HG03460 (cell line): ENCODE data around the gene CUBN.

Experiments used
- ATAC-seq: cut with Tn5 transposase; IDR thresholded peaks from one replicate; pipeline ENCODE4 v1.9.1; 2021; ENCODE audit not compliant: unreplicated experiment

The CUBN gene

GRCh38 chr10:16954280-16955030, 175.2 kb downstream of the CUBN start:
- ATAC-seq: no peak

GRCh38 chr10:16953270-16953669, 176.3 kb downstream of the CUBN start:
- no peak for ATAC-seq

- no peak for ATAC-seq
Observed at GRCh38 chr10:16952610-16953009, 177.0 kb downstream of the CUBN start.

- ATAC-seq: no peak
Observed at GRCh38 chr10:16952080-16952479, 177.5 kb downstream of the CUBN start.

GRCh38 chr10:16950656-16951601, 178.7 kb downstream of the CUBN start:
- no peak for ATAC-seq

GRCh38 chr10:16949816-16950215, 179.8 kb downstream of the CUBN start:
- ATAC-seq: no peak

- ATAC-seq: no peak
Observed at GRCh38 chr10:16948361-16948760, 181.2 kb downstream of the CUBN start.

- no peak for ATAC-seq
Observed at GRCh38 chr10:16947069-16947468, 182.5 kb downstream of the CUBN start.

- no peak for ATAC-seq
Observed at GRCh38 chr10:16945593-16945992, 184.0 kb downstream of the CUBN start.

GRCh38 chr10:16944986-16945385, 184.6 kb downstream of the CUBN start:
- ATAC-seq: no peak

GRCh38 chr10:16944402-16944801, 185.2 kb downstream of the CUBN start:
- no peak for ATAC-seq

- no peak for ATAC-seq
Observed at GRCh38 chr10:16943295-16944285, 186.0 kb downstream of the CUBN start.

GRCh38 chr10:16942381-16943078, 187.1 kb downstream of the CUBN start:
- ATAC-seq: no peak

- no peak for ATAC-seq
Observed at GRCh38 chr10:16941870-16942269, 187.7 kb downstream of the CUBN start.

GRCh38 chr10:16941067-16941466, 188.5 kb downstream of the CUBN start:
- ATAC-seq: no peak

GRCh38 chr10:16938952-16939351, 190.7 kb downstream of the CUBN start:
- no peak for ATAC-seq

- ATAC-seq: no peak
Observed at GRCh38 chr10:16934461-16934860, 195.2 kb downstream of the CUBN start.

- ATAC-seq: no peak
Observed at GRCh38 chr10:16933783-16934182, 195.8 kb downstream of the CUBN start.

GRCh38 chr10:16931930-16932329, 197.7 kb downstream of the CUBN start:
- ATAC-seq: no peak

GRCh38 chr10:16930540-16930939, 199.1 kb downstream of the CUBN start:
- ATAC-seq: no peak
